GM12873 (cell line): ENCODE results near the gene NPTN.

Experiments
- TF ChIP-seq, protein P1 (sequence below): IDR thresholded peaks from 2 replicates; pipeline ENCODE4 v1.5.1; 2012; ENCODE audit warnings: low read depth, mild to moderate bottlenecking, moderate library complexity, low read length, control low read depth; ENCODE audit not compliant: insufficient read depth; ENCODE audit errors: missing control alignments

Gene NPTN

DNA sequence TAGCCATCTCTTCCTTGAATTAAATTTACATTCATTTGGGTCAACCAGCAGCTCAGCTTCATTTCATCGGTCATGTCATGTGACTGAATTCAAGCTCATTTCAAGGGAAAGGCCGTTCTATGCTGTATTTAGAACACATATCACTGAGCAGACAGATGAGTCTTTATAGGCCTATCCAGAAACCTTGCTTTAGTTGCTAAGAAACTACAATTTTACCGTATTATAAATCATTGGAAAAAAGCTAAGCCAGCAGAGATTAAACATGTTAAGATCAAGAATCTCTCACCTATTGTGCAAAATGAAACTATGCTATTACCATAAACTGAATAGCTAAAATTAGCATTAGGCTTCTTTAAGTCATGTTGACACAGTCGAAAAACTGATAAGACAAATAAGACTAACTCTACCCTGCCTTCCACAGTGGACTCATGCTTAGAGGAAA lies 2.2 kb downstream of the NPTN start:
- TF ChIP-seq, protein P1, sequence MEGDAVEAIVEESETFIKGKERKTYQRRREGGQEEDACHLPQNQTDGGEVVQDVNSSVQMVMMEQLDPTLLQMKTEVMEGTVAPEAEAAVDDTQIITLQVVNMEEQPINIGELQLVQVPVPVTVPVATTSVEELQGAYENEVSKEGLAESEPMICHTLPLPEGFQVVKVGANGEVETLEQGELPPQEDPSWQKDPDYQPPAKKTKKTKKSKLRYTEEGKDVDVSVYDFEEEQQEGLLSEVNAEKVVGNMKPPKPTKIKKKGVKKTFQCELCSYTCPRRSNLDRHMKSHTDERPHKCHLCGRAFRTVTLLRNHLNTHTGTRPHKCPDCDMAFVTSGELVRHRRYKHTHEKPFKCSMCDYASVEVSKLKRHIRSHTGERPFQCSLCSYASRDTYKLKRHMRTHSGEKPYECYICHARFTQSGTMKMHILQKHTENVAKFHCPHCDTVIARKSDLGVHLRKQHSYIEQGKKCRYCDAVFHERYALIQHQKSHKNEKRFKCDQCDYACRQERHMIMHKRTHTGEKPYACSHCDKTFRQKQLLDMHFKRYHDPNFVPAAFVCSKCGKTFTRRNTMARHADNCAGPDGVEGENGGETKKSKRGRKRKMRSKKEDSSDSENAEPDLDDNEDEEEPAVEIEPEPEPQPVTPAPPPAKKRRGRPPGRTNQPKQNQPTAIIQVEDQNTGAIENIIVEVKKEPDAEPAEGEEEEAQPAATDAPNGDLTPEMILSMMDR = no peak

- TF ChIP-seq, protein P1 = no peak
Measured at GRCh38 chr15:73629798-73630429, 3.3 kb downstream of the NPTN start.

GRCh38 chr15:73628976-73629797 lies 4.0 kb downstream of the NPTN start:
- TF ChIP-seq, protein P1 = no peak

DNA sequence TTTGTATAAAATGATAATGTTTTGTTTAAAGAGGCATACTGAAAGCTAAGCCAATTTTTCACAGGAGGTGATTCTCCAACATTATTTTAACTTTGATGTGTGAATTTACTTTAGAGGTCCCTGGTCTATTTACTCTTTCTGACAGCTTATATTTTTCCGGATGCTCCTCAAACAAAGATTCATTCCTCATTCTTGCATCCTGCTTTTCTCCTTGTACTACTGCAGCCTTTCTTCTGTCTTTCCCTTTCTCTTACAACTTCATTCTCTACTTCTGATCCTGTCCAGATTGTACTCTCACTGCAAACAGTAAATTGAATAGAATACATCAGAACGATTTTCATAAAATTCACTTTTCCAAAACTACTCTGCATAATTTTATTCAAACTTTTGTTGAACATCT lies 5.1 kb downstream of the NPTN start:
- TF ChIP-seq, protein P1 = no peak

- TF ChIP-seq, protein P1 = no peak
Measured at GRCh38 chr15:73626072-73626471, 7.1 kb downstream of the NPTN start.

GRCh38 chr15:73624530-73624929 lies 8.7 kb downstream of the NPTN start:
- TF ChIP-seq, protein P1 = no peak

DNA sequence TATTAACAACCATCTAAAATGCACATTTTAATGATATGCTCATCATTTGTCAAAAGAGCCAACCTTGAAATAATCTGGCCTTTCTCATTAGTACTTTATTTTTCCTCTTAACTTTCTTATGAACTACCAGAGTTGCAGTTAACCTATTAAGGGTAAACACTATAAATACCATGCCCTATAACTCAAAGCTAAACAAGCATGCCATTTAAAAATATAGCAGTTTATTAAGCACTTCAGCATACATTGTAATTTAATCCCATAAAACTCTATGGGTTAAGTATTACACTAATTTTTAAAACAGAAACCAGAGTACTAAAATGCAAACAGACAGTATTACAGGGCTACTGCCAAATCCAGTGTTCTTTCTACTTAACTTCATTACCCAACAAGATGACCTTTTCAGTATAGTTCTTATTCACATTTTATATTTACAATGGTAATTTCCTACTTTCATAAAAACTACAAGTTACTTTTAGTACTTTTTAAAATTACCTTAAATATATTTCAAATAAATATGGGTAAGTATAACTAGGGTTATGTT lies 11.8 kb downstream of the NPTN start:
- TF ChIP-seq, protein P1 = no peak
